Esophagus squamous epithelium (tissue), 4 donors: ENCODE data around the gene DUSP22.

ENCODE experiments used
- CTCF ChIP-seq, 6 experiments: fragments of 450-650 bp in 4 of 6; fragments of 200-600 bp in 2 of 6; sonication (generic) in 2 of 6; IDR thresholded peaks; one replicate each; pipeline ENCODE4 v1.5.1; 2016 to 2019; ENCODE audit warnings: antibody characterized with exemption in 6 of 6, mild to moderate bottlenecking in 4 of 6, moderate library complexity in 4 of 6
- POLR2A ChIP-seq, 4 donors: fragments of 450-650 bp; IDR thresholded peaks; one replicate each; pipeline ENCODE4 v1.6.1; 2017; ENCODE audit warnings: antibody characterized with exemption in 4 of 4, mild to moderate bottlenecking in 4 of 4, moderate library complexity in 3 of 4

- TF ChIP-seq POLR2A (IDR thresholded peaks at IDR 0.05): no peak
- TF ChIP-seq CTCF (IDR thresholded peaks at IDR 0.05): no peak
Measured at GRCh38 chr6:256169-256568, 36.1 kb upstream of the DUSP22 start.
